IPS-18c (cell line): ENCODE results near the gene PRSS36.
"Not testable (repeated sequence)": the region's sequence is repeated elsewhere in the genome, so short reads cannot be mapped to it uniquely, and the experiment has no call there.

Experiments
- H3K4me3 ChIP-seq: 2 replicates; pipeline ENCODE4 v1.7.0; 2013; ENCODE audit warnings: low read depth, mild to moderate bottlenecking, low read length, moderate library complexity; ENCODE audit not compliant: insufficient read depth
- H3K9me3 ChIP-seq: one replicate; pipeline ENCODE4 v1.6.1; 2013; ENCODE audit warnings: mild to moderate bottlenecking, low read length, moderate library complexity; ENCODE audit not compliant: control insufficient read depth, insufficient read depth

PRSS36 gene

DNA sequence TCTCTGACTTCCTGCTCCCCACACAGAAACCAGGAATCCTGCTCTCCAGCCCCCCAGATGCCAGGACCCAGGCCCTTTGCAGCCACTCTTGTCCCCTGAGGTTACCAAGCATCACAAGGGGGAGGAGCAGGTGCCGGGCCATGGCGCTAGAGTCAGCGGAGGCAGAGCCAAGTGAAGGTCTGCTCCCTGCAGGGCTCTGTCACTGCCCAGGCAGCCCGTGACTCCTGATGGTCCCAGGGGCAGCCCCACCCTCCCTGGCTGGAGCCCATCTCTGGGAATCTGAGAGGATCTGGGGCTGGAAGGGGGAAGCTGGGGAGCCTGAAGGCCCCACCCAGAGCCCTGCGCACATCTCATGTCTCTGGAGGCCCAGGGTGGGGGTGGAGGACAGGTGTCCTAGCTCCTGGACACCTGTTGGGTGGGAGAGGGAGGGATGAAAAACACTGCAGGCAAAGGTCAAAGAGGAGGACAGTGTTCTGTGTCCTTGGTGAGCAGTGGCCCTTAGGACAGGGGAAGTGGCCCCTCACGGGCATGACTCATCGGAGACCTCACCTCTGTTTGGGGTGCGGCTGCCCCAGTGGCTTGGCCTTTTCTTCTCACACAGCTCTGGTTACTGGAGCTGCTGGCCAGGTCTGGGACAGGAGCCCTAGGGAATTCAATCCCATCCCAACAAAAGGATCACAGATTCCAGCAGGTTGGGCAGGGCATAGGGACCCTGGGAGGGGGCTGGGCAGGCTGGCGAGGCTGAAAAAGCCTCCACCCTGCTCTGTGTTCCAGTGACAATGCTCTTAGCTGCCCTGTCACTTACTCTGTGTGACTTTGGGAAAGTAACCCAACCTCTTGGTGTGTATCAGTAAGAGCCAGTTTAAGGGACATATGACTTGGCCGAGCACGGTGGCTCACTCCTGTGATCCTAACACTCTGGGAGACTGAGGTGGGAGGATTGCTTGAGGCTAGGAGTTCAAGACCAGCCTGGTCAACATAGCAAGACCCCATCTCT lies at the start of gene PRSS36:
Gene PRSS36 (minus strand): TSS at position 173 of the 997 bp plus-strand sequence. CDS start 31 bp downstream, at position 142.
- Histone ChIP-seq H3K9me3 (no peaks in the 10 kb centered on the region), H3K4me3 (no peak within 1 kb of the TSS)

DNA sequence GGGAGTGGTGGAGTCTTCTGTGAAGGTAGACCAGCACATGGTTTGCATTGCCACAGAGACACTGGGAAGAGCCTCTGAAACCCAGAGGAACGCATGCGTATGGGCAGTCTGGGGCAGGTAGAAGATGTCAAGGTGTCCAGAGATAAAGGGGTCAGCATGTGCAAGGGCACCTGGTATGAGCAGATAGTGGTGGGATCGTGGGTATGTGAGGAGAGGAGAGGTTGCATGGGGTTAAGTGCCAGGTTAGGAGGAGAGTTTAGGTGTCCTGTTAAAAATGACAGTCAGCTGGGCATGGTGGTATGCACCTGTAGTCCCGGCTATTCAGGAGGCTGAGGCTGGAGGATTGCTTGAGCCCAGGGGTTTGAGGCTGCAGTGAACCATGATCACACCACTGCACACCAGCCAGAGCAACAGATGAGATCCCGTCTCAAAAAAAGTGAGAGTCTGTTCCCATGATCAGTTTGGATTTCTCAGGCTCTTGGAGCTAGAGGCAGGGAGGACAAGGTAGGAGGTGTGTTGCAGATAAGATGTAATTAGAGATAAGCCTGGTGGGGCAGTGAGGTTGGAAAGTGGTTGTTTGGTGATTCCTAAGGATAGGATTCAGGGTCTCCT lies 49.7 kb upstream of the PRSS36 start:
- H3K4me3 ChIP-seq: no peak overlapping the region
- H3K9me3 ChIP-seq: no peaks in the 10 kb centered on the region

DNA sequence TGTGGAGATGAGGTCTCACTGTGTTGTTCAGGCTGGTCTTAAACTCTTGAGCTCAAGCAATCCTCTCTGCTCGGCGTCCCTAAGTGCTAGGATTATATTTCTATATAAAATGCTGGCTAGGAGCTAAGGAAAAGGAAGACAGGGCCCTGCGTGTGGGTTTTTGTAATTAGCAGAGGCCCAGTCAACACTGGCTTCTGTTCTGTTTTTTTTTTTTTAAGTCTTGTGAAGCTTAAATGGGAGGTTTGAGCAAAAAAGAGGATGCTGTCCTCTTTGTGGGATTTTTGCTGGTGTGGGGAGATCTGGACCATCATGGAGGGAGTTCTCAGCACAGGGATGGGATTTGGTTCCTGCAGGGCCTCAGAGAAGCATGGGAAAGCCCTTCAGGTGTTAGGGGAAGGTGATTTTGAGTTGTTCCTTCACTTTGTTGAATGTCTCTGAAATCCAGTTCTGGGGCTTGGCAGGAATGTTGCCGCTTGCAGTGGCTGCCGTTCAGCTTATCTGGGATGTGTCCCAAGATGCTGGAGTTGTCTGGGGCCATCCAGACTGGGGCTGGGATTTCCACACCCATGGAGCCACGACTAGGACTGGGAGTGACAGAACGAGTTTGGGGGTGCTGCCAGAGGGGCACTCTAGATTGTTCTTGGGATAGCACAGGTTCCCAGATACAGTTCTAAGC lies 48.5 kb upstream of the PRSS36 start:
- Histone ChIP-seq H3K4me3 (no peak overlapping the region), H3K9me3 (no peaks in the 10 kb centered on the region)

- Histone ChIP-seq H3K4me3 (no peak overlapping the region), H3K9me3 (no peaks in the 10 kb centered on the region)
Observed at GRCh38 chr16:31196324-31197088, 46.6 kb upstream of the PRSS36 start.

- not testable (repeated sequence) for H3K9me3 ChIP-seq, H3K4me3 ChIP-seq
Observed at GRCh38 chr16:31195861-31196260, 46.0 kb upstream of the PRSS36 start.

DNA sequence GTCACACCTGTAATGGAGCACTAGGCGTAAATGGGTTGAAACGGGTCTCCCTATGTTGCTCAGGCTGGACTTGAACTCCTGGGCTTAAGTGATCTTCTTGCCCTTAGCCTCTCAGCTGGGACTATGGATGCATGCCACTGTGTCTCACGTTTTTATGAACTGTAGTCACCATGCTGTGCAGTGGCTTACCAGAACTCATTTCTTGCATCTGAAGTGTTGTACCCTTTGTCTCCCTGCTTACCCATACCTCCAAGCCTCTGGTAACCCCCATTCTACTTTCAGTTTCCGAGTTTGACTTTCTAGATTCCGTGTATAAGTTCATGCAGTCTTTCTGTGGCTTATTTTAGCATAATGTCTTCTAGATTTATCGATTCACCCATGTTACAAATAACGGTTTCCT lies 45.0 kb upstream of the PRSS36 start:
- Histone ChIP-seq H3K9me3 (no peaks in the 10 kb centered on the region), H3K4me3 (no peak overlapping the region)

DNA sequence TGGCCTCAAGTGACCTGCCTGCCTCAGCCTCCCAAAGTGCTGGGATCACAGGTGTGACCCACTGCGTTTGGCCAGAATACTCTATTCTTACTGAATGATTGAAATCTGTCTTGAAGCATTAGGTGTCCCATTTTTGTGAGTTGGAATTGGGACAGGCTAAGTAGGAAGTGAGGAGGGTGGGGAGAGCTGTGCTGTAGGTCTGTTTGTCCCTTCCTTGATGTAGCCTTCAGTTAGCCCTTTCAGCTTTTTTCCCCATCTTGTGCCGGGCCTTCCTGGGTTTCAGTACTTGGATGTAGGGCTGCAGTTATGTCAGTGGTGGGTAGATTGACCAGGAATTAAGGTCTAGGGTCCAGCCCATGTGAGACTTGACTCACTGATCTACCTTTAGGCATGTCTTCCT lies 44.0 kb upstream of the PRSS36 start:
- no peak overlapping the region for H3K4me3 ChIP-seq
- H3K9me3 ChIP-seq: no peaks in the 10 kb centered on the region

DNA sequence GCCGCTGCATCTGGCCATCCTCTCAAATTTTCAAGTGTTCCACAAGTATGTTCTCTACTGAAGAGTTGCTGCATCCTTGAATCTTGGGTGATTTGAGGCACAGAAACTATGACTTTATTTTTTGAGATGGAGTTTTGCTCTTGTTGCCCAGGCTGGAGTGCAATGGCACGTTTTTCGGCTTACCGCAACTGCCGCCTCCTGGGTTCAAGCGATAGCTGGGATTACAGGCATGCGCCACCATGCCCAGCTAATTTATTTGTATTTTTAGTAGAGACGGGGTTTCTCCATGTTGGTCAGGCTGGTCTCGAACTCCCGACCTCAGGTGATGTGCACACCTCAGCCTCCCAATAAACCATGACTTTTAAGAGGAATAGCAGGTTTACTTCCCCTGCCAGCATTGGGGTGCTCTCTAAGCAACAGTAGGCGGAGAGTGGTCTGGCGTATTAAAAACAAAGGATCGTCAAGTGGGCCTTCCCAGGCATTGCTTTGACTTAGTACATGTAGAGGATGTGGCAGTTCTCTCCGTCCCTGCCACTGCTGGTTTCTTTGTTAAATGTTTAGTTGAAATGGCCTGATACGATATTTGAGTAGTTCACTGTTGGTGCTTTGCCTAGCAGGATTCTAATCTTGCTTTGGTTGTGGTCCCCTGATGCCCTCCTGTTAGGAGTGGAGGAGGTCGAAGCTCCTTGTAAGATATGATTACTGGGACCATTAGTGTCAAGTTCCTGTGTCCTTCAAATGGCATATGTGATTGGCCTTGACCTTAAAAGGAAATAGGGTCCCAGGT lies 43.2 kb upstream of the PRSS36 start:
- no peaks in the 10 kb centered on the region for H3K9me3 ChIP-seq
- no peak overlapping the region for H3K4me3 ChIP-seq

DNA sequence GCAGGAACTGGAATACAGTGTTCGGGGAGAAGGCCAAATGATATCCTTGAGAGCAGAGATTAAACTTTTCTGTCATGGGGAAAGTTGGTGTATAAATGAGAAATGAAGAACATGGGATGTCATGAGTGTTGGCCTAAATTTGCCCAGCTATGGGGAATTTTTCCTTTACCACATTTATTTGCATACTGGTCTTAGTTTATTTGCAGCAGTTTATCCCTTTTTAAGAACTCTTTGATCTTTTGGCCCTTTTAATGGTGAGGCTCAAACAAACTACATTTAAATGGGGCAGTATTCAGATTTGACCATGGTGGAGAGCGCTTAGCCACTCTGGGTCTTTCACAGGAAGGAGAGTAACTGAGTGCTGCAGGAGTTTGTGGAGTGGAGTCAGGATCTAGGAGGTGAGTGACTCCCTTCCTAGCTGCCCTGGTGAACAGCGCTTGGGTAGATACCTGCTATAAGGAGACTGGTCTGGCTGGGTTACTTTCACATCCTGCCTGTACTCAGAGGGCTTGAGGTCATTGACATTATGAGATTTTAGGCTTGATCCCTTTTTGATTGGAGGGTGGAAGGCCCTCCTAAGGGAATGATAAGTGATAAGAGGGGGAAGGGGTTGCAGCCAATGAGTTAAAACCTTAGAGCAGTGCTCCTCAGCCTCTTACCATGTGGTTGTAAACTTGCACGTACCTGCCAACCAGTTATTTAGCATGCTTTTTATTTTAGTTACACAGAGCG lies 42.0 kb upstream of the PRSS36 start:
- no peak overlapping the region for H3K4me3 ChIP-seq
- H3K9me3 ChIP-seq: no peaks in the 10 kb centered on the region

DNA sequence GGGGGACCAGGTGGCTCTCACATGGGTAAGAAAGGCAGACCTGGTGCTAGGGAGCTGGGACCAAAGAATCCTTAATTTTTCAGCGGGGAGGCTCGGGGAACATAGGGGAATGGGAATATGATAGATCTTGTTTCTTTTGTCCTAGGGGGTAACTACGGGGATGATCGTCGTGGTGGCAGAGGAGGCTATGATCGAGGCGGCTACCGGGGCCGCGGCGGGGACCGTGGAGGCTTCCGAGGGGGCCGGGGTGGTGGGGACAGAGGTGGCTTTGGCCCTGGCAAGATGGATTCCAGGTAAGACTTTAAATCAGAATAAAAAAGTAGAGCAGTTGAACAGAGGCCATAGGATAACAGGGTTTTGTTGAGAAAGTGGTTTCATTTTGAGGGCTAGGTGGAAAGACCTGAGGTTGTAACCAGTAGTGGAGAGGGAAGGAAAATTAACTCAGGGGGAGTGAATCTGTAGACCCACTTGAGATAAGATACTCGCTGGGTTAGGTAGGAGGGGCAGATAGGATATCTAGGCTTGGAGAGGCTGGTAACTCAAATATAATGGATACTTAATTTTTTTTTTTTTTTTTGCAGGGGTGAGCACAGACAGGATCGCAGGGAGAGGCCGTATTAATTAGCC lies 41.1 kb upstream of the PRSS36 start:
- Histone ChIP-seq H3K9me3 (no peaks in the 10 kb centered on the region), H3K4me3 (no peak overlapping the region)

- no peaks in the 10 kb centered on the region for H3K9me3 ChIP-seq
- no peak overlapping the region for H3K4me3 ChIP-seq
Observed at GRCh38 chr16:31190061-31190460, 40.2 kb upstream of the PRSS36 start.

DNA sequence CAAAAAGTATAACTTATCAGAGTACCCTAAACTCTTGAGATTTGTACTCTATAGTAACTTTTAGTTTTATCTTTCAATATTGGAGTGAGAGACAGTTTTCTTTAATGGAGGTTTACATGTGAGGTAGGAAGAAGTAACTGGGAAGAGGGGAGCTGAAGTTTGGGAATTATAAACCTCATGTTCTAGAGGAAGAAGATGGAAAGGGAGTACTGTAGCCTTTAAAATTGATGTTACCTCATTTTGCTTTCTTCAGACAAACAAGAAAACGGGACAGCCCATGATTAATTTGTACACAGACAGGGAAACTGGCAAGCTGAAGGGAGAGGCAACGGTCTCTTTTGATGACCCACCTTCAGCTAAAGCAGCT lies 39.5 kb upstream of the PRSS36 start:
- Histone ChIP-seq H3K9me3 (no peaks in the 10 kb centered on the region), H3K4me3 (no peak overlapping the region)

DNA sequence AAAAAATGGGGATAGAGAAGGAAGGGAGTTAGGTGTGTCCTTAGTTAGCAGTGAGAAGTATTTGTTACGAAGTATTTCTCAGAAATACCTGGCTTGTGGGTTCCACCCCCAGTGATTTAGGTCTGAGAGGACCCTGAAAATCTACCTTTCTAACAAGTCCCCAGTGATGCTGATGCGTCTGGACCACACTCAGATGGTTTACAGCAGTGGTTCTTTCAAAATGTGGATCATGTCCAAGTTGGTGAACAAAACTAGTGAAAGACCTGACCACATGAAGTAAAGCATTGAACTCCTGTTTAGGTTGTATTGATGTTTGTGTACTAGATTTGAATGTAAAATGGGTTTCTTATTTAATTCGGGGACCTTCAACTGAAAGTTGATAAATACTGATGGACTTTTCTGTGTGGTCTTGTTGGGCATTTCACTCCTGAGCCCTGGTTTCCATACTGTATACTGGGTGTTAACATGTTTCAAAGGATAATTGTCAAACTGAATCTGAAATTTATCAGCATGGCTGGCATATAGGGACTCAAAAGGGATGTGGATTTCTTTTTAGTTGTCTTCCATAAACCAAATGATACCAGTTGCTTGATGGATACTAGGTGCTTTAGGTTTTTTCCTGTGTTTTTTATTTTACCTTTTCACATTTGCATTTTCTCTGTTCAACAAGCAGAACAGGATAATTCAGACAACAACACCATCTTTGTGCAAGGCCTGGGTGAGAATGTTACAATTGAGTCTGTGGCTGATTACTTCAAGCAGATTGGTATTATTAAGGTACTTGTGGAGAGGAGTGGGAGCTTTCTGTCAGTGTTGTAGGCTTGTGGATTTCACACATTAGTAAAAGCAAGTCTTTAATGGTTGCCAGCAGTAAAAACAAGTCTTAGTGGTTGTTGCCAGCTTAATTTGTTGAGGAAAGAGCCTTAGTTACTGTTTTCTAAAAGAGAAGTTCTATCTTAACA lies 38.9 kb upstream of the PRSS36 start:
- Histone ChIP-seq H3K9me3 (no peaks in the 10 kb centered on the region), H3K4me3 (no peak overlapping the region)

DNA sequence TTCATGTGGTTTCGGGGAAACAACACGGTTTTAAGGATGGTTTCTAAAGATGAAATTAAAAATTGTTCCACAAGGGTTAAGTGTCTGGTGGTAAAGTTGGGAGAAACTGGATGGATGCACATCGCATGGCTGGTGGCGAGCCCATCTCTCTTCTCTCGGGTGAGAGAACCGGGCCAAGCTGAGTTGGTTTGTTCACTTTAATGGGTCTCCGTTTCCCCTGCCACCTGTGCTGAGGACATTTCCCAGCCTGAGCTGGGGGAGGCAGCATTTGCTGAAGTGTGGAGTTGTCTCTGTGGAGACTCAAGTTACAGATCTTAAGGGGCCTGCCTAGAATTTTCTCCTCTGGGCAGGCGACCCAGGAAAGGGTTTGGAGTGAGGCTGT lies 37.9 kb upstream of the PRSS36 start:
- H3K4me3 ChIP-seq: no peak overlapping the region
- H3K9me3 ChIP-seq: no peaks in the 10 kb centered on the region
